ENCODE data around the gene PBX4. TPM values are rescaled to one million over a fixed set of nuclear protein-coding genes. Genes with fewer than 3 reads are reported as not detected.

PBX4 gene
- total RNA-seq, 1 donor from 2014 or later: 0.46 TPM

DNA sequence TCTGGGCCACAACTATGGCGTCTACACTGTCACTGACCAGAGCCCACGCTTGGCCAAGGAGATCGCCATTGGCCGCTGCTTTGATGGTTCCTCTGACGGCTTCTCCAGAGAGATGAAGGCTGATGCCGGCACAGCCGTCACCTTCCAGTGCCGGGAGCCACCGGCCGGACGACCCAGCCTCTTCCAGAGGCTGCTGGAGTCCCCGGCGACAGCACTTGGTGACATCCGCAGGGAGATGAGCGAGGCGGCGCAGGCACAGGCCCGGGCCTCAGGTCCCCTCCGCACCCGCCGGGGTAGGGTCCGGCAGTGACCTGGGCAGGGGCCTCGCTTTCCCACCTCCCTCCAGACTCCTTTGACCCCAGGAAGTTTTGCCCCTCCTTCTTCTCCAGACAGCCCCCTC is 72.8 kb downstream of the PBX4 start:
- Mint-ChIP-seq H3K4me3 (ENCODE audit: unreplicated experiment) (no peak overlapping the region), H3K9me3 (ENCODE audit: unreplicated experiment) (no peaks in the 10 kb centered on the region), H3K27me3 (ENCODE audit: unreplicated experiment) (no peaks in the 10 kb centered on the region), H3K27ac (ENCODE audit: unreplicated experiment) (no peak overlapping the region), H3K36me3 (ENCODE audit: unreplicated experiment) (no peaks in the 10 kb centered on the region), H3K4me1 (ENCODE audit: unreplicated experiment) (peaks cover 4% of the 10 kb centered on the region)
- TF ChIP-seq CTCF (IDR thresholded peaks at IDR 0.05): no peak
- DNase-seq (ENCODE audit: extremely low spot score, unreplicated experiment): no peak

GRCh38 chr19:19544954-19545591 is 73.4 kb downstream of the PBX4 start:
- Mint-ChIP-seq H3K9me3 (ENCODE audit: unreplicated experiment) (no peaks in the 10 kb centered on the region), H3K27ac (ENCODE audit: unreplicated experiment) (no peak overlapping the region), H3K36me3 (ENCODE audit: unreplicated experiment) (no peaks in the 10 kb centered on the region), H3K4me3 (ENCODE audit: unreplicated experiment) (no peak overlapping the region), H3K27me3 (ENCODE audit: unreplicated experiment) (no peaks in the 10 kb centered on the region), H3K4me1 (ENCODE audit: unreplicated experiment) (peaks cover 2% of the 10 kb centered on the region)
- no peak for DNase-seq (ENCODE audit: extremely low spot score, unreplicated experiment)
- no peak for TF ChIP-seq CTCF (IDR thresholded peaks at IDR 0.05)

GRCh38 chr19:19544257-19544953 is 74.1 kb downstream of the PBX4 start:
- Mint-ChIP-seq H3K27me3 (ENCODE audit: unreplicated experiment) (no peaks in the 10 kb centered on the region), H3K9me3 (ENCODE audit: unreplicated experiment) (no peaks in the 10 kb centered on the region), H3K27ac (ENCODE audit: unreplicated experiment) (no peak overlapping the region), H3K36me3 (ENCODE audit: unreplicated experiment) (no peaks in the 10 kb centered on the region), H3K4me3 (ENCODE audit: unreplicated experiment) (no peak overlapping the region), H3K4me1 (ENCODE audit: unreplicated experiment) (no peaks in the 10 kb centered on the region)
- TF ChIP-seq CTCF (IDR thresholded peaks at IDR 0.05): no peak
- DNase-seq (ENCODE audit: extremely low spot score, unreplicated experiment): no peak

- no peaks in the 10 kb centered on the region for H3K27me3 Mint-ChIP-seq (ENCODE audit: unreplicated experiment)
- H3K27ac Mint-ChIP-seq (ENCODE audit: unreplicated experiment): no peak overlapping the region
- H3K36me3 Mint-ChIP-seq (ENCODE audit: unreplicated experiment): no peaks in the 10 kb centered on the region
- no peak for TF ChIP-seq CTCF (IDR thresholded peaks at IDR 0.05)
- H3K4me1 Mint-ChIP-seq (ENCODE audit: unreplicated experiment): peaks cover 4% of the 10 kb centered on the region
- H3K9me3 Mint-ChIP-seq (ENCODE audit: unreplicated experiment): no peaks in the 10 kb centered on the region
- H3K4me3 Mint-ChIP-seq (ENCODE audit: unreplicated experiment): no peak overlapping the region
- no peak for DNase-seq (ENCODE audit: extremely low spot score, unreplicated experiment)
These were observed 74.8 kb downstream of the PBX4 start for GRCh38 chr19:19543640-19544039.

- Mint-ChIP-seq H3K27me3 (ENCODE audit: unreplicated experiment) (no peaks in the 10 kb centered on the region), H3K4me3 (ENCODE audit: unreplicated experiment) (no peak overlapping the region), H3K36me3 (ENCODE audit: unreplicated experiment) (no peaks in the 10 kb centered on the region), H3K27ac (ENCODE audit: unreplicated experiment) (no peak overlapping the region), H3K9me3 (ENCODE audit: unreplicated experiment) (no peaks in the 10 kb centered on the region), H3K4me1 (ENCODE audit: unreplicated experiment) (peaks cover 7% of the 10 kb centered on the region)
- no peak for TF ChIP-seq CTCF (IDR thresholded peaks at IDR 0.05)
- DNase-seq (ENCODE audit: extremely low spot score, unreplicated experiment): no peak
These were observed 75.4 kb downstream of the PBX4 start for GRCh38 chr19:19543101-19543500.

Measured in osteocyte (in vitro differentiated cells).